Measurements from ENCODE around the gene SGTB. TPM values are rescaled to one million over a fixed set of nuclear protein-coding genes. Genes with fewer than 3 reads are reported as not detected.

Gene SGTB
- total and polyA plus RNA-seq, 2 of the 8 experiments (the other 6 are each of a cell fraction or from before 2014, with no cell fraction given), result 2.2 to 18.7 TPM

DNA sequence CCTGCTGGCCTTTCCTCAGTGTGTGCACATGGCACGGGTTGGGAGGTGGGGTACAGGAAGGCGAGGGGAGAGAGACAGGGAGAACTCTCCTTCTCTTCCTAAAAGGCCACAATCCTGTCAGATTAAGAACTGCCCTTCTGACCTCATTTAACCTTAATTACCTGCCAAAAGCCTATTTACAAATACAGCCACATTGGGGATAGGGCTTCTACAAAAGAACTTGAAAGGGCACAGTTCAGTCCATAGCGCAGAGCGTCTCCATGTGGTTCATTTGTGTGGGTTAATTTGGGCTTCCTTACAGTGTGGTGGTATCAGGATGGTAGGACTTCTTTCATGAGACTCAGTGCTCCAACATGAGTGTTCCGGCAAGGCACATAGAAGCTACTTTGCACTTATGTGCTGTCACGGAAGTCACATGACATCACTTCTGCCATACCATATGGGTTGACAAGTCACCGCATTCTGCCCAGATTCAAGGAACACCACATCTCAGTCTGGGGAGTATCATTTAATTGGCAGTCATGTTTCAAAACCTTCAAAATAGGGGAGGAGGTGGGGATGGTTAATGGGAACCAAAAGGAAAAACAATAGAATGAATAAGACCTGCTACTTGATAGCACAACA is 46.9 kb upstream of the SGTB start:
- Histone ChIP-seq H2AK5ac (ENCODE audit: low read depth, low read length) (no peak overlapping the region), H3K36me3 (ENCODE audit: control insufficient read depth in 2 of 4, insufficient read depth in 4 of 4, low read length in 3 of 4) (peaks cover 2 to 15% (median 9%) of the 10 kb centered on the region in 4 experiments; a peak in 7 of 8 replicates), H2BK120ac (replicated peaks; ENCODE audit: low read depth, low read length) (no peak overlapping the region), H2AFZ (ENCODE audit: low read length) (no peak overlapping the region), H2BK15ac (ENCODE audit: low read length) (no peak overlapping the region), H4K5ac (ENCODE audit: insufficient read length, low read depth, low read length) (no peak overlapping the region), H2BK20ac (ENCODE audit: low read length) (no peak overlapping the region), H3K23me2 (ENCODE audit: low read depth, low read length) (no peaks in the 10 kb centered on the region), H3K4me1 (replicated peaks in 1 of 4; ENCODE audit: control insufficient read depth in 3 of 4, insufficient read depth in 4 of 4, low read length in 3 of 4) (peaks cover 0 to 5% (median 0%) of the 10 kb centered on the region in 4 experiments; a peak in 2 of 7 replicates), H3K14ac (ENCODE audit: insufficient read length) (no peak overlapping the region), H2BK5ac (ENCODE audit: low read depth, low read length) (no peak overlapping the region), H3K4me2 (ENCODE audit: insufficient read depth in 1 of 2, low read depth in 2 of 2, low read length in 2 of 2) (no peak overlapping the region), H4K20me1 (replicated peaks in 1 of 2; ENCODE audit: control insufficient read depth in 1 of 2, insufficient read depth in 2 of 2, low read length in 2 of 2) (peaks cover 0 to 3% of the 10 kb centered on the region in 2 experiments), H3K56ac (replicated peaks; ENCODE audit: insufficient read length, low read depth, low read length) (no peak overlapping the region), H4K8ac (ENCODE audit: extremely low read depth, insufficient read depth, low read length) (no peak overlapping the region), H4K91ac (replicated peaks; ENCODE audit: insufficient read length, low read length) (no peak overlapping the region), H3K4ac (replicated peaks; ENCODE audit: insufficient read length, low read depth, low read length) (no peak overlapping the region), H3K27me3 (replicated peaks in 1 of 4; ENCODE audit: control insufficient read depth in 3 of 4, extremely low read depth in 1 of 4, insufficient read depth in 3 of 4, low read length in 3 of 4) (no peaks in the 10 kb centered on the region), H3K79me1 (ENCODE audit: low read depth, low read length) (peaks cover 2% of the 10 kb centered on the region; the same call in 1 of the 2 replicates), H3K79me2 (ENCODE audit: control insufficient read depth in 1 of 2, insufficient read depth in 2 of 2, low read length in 2 of 2) (no peaks in the 10 kb centered on the region), H3K27ac (ENCODE audit: low read depth, low read length) (no peak overlapping the region), H3K23ac (ENCODE audit: insufficient read length) (no peak overlapping the region), H3K4me3 (ENCODE audit: extremely low read depth in 1 of 4, insufficient read depth in 2 of 4, low read depth in 3 of 4, low read length in 4 of 4) (no peak overlapping the region), H3K9me3 (ENCODE audit: insufficient read depth in 2 of 2, low read depth in 1 of 2, low read length in 1 of 2) (no peaks in the 10 kb centered on the region), H3K9ac (replicated peaks in 1 of 4; ENCODE audit: extremely low read depth in 1 of 4, low read depth in 3 of 4, low read length in 3 of 4) (no peak overlapping the region), H3K18ac (ENCODE audit: extremely low read depth, low read length) (no peak overlapping the region), H2BK12ac (ENCODE audit: low read depth, low read length) (no peak overlapping the region)
- ChIA-PET CTCF (ENCODE audit: partially characterized antibody) (no interaction called here), POLR2A (ENCODE audit: partially characterized antibody) (interaction anchor here (1.2 kb wide), 1 partner anchor 126 kb away, joined by 3 read pairs; no protein-coding TSS in a partner anchor)
- DNase-seq (ENCODE audit: low read depth in 1 of 2, low spot score in 2 of 2), result no peak
- no peak for TF ChIP-seq RNF2 (IDR thresholded peaks at IDR 0.05; ENCODE audit: borderline replicate concordance, low read depth, low read length, missing control alignments, poor library complexity, severe bottlenecking)
- TF ChIP-seq YY1 (IDR thresholded peaks at IDR 0.05; ENCODE audit: low read depth, low read length), result no peak
- TF ChIP-seq EZH2 (IDR thresholded peaks at IDR 0.05; ENCODE audit: low read depth, low read length, severe bottlenecking), result no peak
- no peak for FAIRE-seq
- 91% methylated on average over 7 of the region's 7 CpGs; no CpG with 5 or more reads in 1 of the 2 experiments for WGBS, 2 experiments (ENCODE audit: extremely low coverage in 1 of 2, insufficient coverage in 1 of 2, insufficient read length in 1 of 2, insufficient replicate concordance in 2 of 2, low coverage in 1 of 2, low lambda C conversion rate in 2 of 2, missing lambda C conversion rate in 1 of 2)
